Measurements from ENCODE around the gene ZNF10. TPM values are rescaled to one million over a fixed set of nuclear protein-coding genes. Genes with fewer than 3 reads are reported as not detected.

Gene ZNF10
- total RNA-seq, 1 donor from 2014 or later = 8.2 TPM

GRCh38 chr12:133107121-133107520, 23.3 kb upstream of the ZNF10 start:
- Histone ChIP-seq H3K27me3 (no peaks in the 10 kb centered on the region), H3K27ac (no peak overlapping the region), H3K4me1 (no peaks in the 10 kb centered on the region), H3K9me3 (peaks cover 98% of the 10 kb centered on the region), H3K36me3 (peaks cover 21% of the 10 kb centered on the region), H3K4me3 (no peak overlapping the region)
- intact Hi-C loops (cut with DNase I) = no loop called here
- ATAC-seq (no peak), DNase-seq (no peak)
- no peak for TF ChIP-seq CTCF (IDR thresholded peaks at IDR 0.05)

GRCh38 chr12:133108150-133108549, 22.3 kb upstream of the ZNF10 start:
- no peak overlapping the region for H3K4me3 ChIP-seq
- peaks cover 98% of the 10 kb centered on the region for H3K9me3 ChIP-seq

GRCh38 chr12:133120385-133121191, 9.8 kb upstream of the ZNF10 start:
- no peak for DNase-seq
- Histone ChIP-seq H3K27me3 (no peaks in the 10 kb centered on the region), H3K36me3 (peaks cover 12% of the 10 kb centered on the region), H3K4me3 (no peak overlapping the region), H3K4me1 (no peaks in the 10 kb centered on the region), H3K9me3 (peaks cover 99% of the 10 kb centered on the region), H3K27ac (no peak overlapping the region)
- TF ChIP-seq CTCF (IDR thresholded peaks at IDR 0.05) = no peak
- intact Hi-C loops (cut with DNase I) = no loop called here
- no peak for ATAC-seq

More at GRCh38 chr12:133108150-133108549, 22.3 kb upstream of the ZNF10 start:
- Histone ChIP-seq H3K27me3 (no peaks in the 10 kb centered on the region), H3K27ac (no peak overlapping the region), H3K36me3 (peaks cover 21% of the 10 kb centered on the region), H3K4me1 (no peaks in the 10 kb centered on the region)
- TF ChIP-seq CTCF (IDR thresholded peaks at IDR 0.05) = no peak
- DNase-seq (no peak), ATAC-seq (no peak)
- intact Hi-C loops (cut with DNase I) = no loop called here

GRCh38 chr12:133124674-133125073, 5.8 kb upstream of the ZNF10 start:
- Histone ChIP-seq H3K36me3 (peaks cover 12% of the 10 kb centered on the region), H3K4me1 (no peaks in the 10 kb centered on the region), H3K27me3 (no peaks in the 10 kb centered on the region)

GRCh38 chr12:133129368-133130037, 924 bp upstream of the ZNF10 start:
- no peak for DNase-seq
- H3K4me3 ChIP-seq = peak overlapping the region; percentile 66
- intact Hi-C loops (cut with DNase I) = no loop called here
- H3K27ac ChIP-seq = peak overlapping the region; percentile 94
- peaks cover 56% of the 10 kb centered on the region for H3K9me3 ChIP-seq
- H3K36me3 ChIP-seq = no peaks in the 10 kb centered on the region
- no peaks in the 10 kb centered on the region for H3K27me3 ChIP-seq
- TF ChIP-seq CTCF (IDR thresholded peaks at IDR 0.05) = no peak
- H3K4me1 ChIP-seq = no peaks in the 10 kb centered on the region
- ATAC-seq = no peak

More at GRCh38 chr12:133124674-133125073, 5.8 kb upstream of the ZNF10 start:
- no peak overlapping the region for H3K4me3 ChIP-seq
- H3K9me3 ChIP-seq = peaks cover 88% of the 10 kb centered on the region
- no peak for TF ChIP-seq CTCF (IDR thresholded peaks at IDR 0.05)
- intact Hi-C loops (cut with DNase I) = no loop called here
- no peak overlapping the region for H3K27ac ChIP-seq
- no peak for DNase-seq
- ATAC-seq = no peak
